HG03159 (cell line): Measurements from ENCODE around the gene STK35.

ENCODE experiments used
- ATAC-seq: cut with Tn5 transposase; IDR thresholded peaks from one replicate; pipeline ENCODE4 v1.9.1; 2021; ENCODE audit warnings: mild to moderate bottlenecking, moderate library complexity; ENCODE audit not compliant: unreplicated experiment

STK35 gene

GRCh38 chr20:2103461-2104153 lies 2.0 kb downstream of the STK35 start:
- ATAC-seq: no peak

GRCh38 chr20:2104236-2104635 lies 2.6 kb downstream of the STK35 start:
- no peak for ATAC-seq

GRCh38 chr20:2108498-2108897 lies 6.9 kb downstream of the STK35 start:
- ATAC-seq: no peak

GRCh38 chr20:2108987-2109386 lies 7.4 kb downstream of the STK35 start:
- no peak for ATAC-seq

- ATAC-seq: no peak
Measured at GRCh38 chr20:2109425-2110210, 8.0 kb downstream of the STK35 start.

- ATAC-seq: no peak
Measured at GRCh38 chr20:2112910-2113309, 11.3 kb downstream of the STK35 start.

- no peak for ATAC-seq
Measured at GRCh38 chr20:2114127-2114959, 12.7 kb downstream of the STK35 start.

- ATAC-seq: no peak
Measured at GRCh38 chr20:2114990-2115681, 13.5 kb downstream of the STK35 start.

GRCh38 chr20:2116170-2116940 lies 14.7 kb downstream of the STK35 start:
- ATAC-seq: no peak

- ATAC-seq: no peak
Measured at GRCh38 chr20:2118783-2119182, 17.2 kb downstream of the STK35 start.

GRCh38 chr20:2122936-2123335 lies 21.3 kb downstream of the STK35 start:
- ATAC-seq: no peak

- ATAC-seq: no peak
Measured at GRCh38 chr20:2123720-2124119, 22.1 kb downstream of the STK35 start.

- no peak for ATAC-seq
Measured at GRCh38 chr20:2124564-2125213, 23.1 kb downstream of the STK35 start.

- no peak for ATAC-seq
Measured at GRCh38 chr20:2125474-2126112, 24.0 kb downstream of the STK35 start.

- no peak for ATAC-seq
Measured at GRCh38 chr20:2127238-2127637, 25.6 kb downstream of the STK35 start.

- ATAC-seq: no peak
Measured at GRCh38 chr20:2128542-2128941, 26.9 kb downstream of the STK35 start.

- ATAC-seq: no peak
Measured at GRCh38 chr20:2130062-2130591, 28.5 kb downstream of the STK35 start.

- ATAC-seq: no peak
Measured at GRCh38 chr20:2130683-2131082, 29.1 kb downstream of the STK35 start.

- ATAC-seq: no peak
Measured at GRCh38 chr20:2131366-2131765, 29.7 kb downstream of the STK35 start.
